AG09309 (cell line): ENCODE results near the gene ZNF492.

Experiments
- DNase-seq: peaks from one replicate; pipeline ENCODE4 v3.0.0-alpha.2; 2010; ENCODE audit warnings: low read depth
- H3K4me3 ChIP-seq: 2 replicates; pipeline ENCODE4 v1.5.1; 2011; ENCODE audit warnings: mild to moderate bottlenecking, low read depth, low read length, moderate library complexity; ENCODE audit not compliant: control insufficient read depth
- TF ChIP-seq, protein P1 (sequence below): IDR thresholded peaks from 2 replicates; pipeline ENCODE4 v1.5.1; 2011; ENCODE audit warnings: mild to moderate bottlenecking, low read depth, low read length, inconsistent platforms; ENCODE audit not compliant: insufficient read depth, control insufficient read depth; ENCODE audit errors: missing control alignments

Gene ZNF492

DNA sequence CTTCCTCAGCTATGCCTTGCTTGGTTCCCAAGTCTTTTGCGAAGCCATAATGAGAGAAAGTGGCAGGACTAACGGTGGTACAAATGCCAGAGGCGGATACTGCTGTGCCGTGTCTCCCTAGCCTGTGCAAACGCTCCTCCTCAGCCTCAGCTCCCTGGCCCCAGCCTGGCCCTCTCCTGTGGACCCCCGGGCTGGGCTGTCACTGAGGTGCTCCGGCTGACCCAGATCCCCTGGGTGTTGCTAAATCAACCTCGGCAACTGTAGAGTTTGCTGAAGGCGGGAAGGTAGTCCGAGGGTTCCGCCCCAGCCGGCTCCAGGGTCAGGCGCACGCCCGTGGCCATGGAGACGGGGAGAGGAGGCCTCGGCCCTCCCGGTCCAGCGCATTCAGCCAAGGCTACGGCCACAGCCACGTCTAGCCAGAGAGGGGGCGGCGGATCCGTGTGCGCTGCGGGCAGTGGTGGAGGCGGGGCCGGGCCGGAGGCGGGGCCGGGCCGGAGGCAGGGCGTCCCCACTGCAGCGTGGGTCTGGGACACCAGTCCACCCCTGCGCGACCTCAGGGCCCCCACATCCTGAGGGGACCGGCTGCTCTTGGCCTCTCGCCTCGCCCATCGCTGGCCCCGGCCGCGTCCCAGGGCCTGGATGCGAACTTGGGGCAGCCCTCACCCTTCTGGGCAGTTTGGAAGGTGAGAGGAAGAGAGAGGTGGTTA, 16.4 kb upstream of the ZNF492 start:
- TF ChIP-seq, protein P1, sequence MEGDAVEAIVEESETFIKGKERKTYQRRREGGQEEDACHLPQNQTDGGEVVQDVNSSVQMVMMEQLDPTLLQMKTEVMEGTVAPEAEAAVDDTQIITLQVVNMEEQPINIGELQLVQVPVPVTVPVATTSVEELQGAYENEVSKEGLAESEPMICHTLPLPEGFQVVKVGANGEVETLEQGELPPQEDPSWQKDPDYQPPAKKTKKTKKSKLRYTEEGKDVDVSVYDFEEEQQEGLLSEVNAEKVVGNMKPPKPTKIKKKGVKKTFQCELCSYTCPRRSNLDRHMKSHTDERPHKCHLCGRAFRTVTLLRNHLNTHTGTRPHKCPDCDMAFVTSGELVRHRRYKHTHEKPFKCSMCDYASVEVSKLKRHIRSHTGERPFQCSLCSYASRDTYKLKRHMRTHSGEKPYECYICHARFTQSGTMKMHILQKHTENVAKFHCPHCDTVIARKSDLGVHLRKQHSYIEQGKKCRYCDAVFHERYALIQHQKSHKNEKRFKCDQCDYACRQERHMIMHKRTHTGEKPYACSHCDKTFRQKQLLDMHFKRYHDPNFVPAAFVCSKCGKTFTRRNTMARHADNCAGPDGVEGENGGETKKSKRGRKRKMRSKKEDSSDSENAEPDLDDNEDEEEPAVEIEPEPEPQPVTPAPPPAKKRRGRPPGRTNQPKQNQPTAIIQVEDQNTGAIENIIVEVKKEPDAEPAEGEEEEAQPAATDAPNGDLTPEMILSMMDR, result no peak
- no peak overlapping the region for H3K4me3 ChIP-seq
- no peak for DNase-seq

DNA sequence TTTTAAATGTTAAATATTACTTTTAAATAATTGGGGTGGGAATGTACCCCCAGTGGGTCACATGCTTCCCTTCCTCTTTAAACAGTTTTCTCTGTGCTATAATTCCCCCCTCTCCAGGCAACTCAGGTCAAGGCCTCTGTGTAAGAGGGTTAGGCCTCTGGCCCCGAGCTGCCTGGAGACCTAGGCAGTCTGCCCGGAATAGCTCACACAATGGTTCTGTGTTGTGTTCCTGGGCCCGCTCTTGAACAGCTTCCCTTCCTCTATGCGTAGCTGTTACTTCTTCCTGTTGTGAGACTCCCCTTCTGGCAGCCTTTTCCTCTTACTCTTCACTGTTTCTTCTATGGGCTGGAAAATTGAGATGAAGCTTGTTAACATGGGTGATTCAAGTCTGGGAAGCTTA, 14.8 kb upstream of the ZNF492 start:
- TF ChIP-seq, protein P1, result no peak
- DNase-seq, result no peak
- no peak overlapping the region for H3K4me3 ChIP-seq

DNA sequence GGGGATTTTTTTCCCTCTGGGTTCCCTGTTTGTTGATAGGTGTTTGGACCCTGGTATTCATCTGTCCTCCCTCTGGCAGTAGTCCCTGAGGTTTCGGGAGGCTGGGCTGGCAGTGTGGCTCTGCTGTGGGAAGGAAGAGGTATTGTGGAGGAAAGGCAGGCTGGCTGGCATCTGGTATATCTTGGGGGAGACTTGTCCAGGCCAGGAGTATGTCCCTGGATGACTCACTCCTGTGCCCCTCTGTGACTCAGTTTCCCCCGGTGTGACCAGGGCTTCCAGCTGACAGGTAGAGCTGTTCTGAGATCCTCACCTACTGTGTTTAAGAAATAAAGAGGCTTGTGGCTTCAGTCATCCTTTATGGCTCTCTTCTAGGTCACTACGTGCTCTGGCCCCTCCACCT, 14.2 kb upstream of the ZNF492 start:
- no peak overlapping the region for H3K4me3 ChIP-seq
- TF ChIP-seq, protein P1, result no peak
- DNase-seq, result no peak

DNA sequence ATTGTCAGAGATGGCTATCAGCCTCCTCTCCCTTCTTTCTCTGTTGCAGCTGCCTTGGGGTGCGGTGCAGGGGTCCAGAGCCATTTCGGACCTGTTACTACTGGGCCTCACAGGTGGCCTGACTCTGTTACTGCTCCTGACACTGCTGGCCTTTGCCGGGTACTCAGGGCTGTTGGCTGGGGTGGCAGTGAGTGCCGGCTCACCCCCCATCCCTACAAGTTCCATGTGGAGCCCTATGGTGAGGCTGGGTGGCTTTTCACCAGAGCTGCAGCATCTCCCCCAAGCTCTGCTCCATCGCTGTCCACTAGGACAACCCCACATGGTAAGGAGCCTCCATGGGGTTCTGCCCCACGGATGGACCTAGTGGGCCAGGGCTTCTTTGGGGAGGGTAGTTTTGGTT, 13.7 kb upstream of the ZNF492 start:
- no peak overlapping the region for H3K4me3 ChIP-seq
- TF ChIP-seq, protein P1, result no peak
- DNase-seq, result no peak

DNA sequence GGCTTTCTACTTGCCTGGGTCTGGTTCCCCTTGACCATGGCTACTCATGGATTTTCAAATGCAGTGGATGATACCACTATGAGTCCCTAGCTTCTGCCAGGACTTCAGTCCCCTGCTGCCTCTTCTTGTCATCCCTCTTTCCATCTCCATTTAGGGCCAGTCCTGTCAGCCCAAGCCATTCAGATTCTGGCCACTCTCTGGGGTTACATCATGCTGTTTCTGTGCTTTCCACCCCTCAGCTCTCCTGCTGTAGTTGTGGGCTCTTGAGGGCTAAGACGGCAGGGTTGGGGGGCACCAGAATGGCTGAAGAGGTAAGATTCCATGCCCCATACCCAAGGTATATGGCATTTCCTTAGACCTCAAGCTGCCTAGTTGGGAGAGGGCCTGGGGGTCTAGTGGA, 13.2 kb upstream of the ZNF492 start:
- TF ChIP-seq, protein P1, result no peak
- H3K4me3 ChIP-seq, result no peak overlapping the region
- no peak for DNase-seq

DNA sequence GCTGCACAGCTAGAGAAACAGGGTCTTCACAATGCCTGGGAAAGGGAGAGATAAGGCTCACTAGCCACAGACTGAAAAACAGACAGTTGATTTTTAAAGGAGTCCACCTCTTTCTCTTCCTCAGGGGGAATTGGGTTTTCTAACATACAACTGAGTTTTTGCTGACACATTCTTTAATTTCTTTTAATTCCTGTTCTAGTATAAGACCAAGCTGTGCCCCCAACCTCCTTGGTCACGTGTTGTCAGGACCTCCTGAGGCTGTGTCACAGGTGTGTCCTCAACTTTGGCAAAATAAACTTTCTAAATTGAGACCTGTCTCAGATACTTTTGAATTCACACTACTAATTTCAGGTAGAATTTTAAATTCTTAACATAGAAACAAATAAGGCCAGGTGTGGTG, 12.1 kb upstream of the ZNF492 start:
- H3K4me3 ChIP-seq, result no peak overlapping the region
- DNase-seq, result no peak
- TF ChIP-seq, protein P1, result no peak
